CD4-positive, alpha-beta memory T cell (primary cell): Measurements from ENCODE around the gene MACROD2. TPM values are rescaled to one million over a fixed set of nuclear protein-coding genes. Genes with fewer than 3 reads are reported as not detected.

Experiments
- CTCF ChIA-PET: fragments of 350-600 bp; sonication (Branson Sonifier 250); formaldehyde crosslinking; loops from one replicate; lab custom pipeline; 2021; ENCODE audit warnings: inconsistent platforms; ENCODE audit not compliant: partially characterized antibody; lab: Charles Lee
- POLR2A ChIA-PET: fragments of 350-600 bp; sonication (Branson Sonifier 250); formaldehyde crosslinking; loops from one replicate; lab custom pipeline; 2021; ENCODE audit not compliant: partially characterized antibody; lab: Charles Lee
- DNase-seq, 5 donors: peaks; one replicate each; pipeline versions ENCODE4 v3.0.0 to v3.0.0-alpha.2; 2020 to 2022; ENCODE audit warnings: mixed read lengths in 1 of 5
- H3K27ac ChIP-seq: one replicate; pipeline ENCODE4 v1.7.0; 2013; ENCODE audit warnings: low read depth, low read length
- H3K27me3 ChIP-seq: 2 replicates; pipeline ENCODE4 v1.7.0; 2013; ENCODE audit warnings: mild to moderate bottlenecking, low read length, moderate library complexity; ENCODE audit not compliant: insufficient read depth
- H3K36me3 ChIP-seq: 2 replicates; pipeline ENCODE4 v1.7.0; 2013; ENCODE audit warnings: mild to moderate bottlenecking, low read length, moderate library complexity; ENCODE audit not compliant: insufficient read depth
- H3K4me1 ChIP-seq: 2 replicates; pipeline ENCODE4 v1.7.0; 2013; ENCODE audit warnings: mild to moderate bottlenecking, low read length, moderate library complexity; ENCODE audit not compliant: insufficient read depth
- H3K4me3 ChIP-seq, 2 donors: one replicate each; pipeline ENCODE4 v1.7.0; 2013; ENCODE audit warnings: low read length in 2 of 2, mild to moderate bottlenecking in 1 of 2
- H3K9me3 ChIP-seq, 2 donors: one replicate each; pipeline ENCODE4 v1.7.0; 2013; ENCODE audit warnings: low read length in 2 of 2, control low read depth in 1 of 2; ENCODE audit not compliant: control insufficient read depth in 1 of 2
- H3K27ac Mint-ChIP-seq, 7 donors: one replicate each; pipeline ENCODE4 v1.8.0; 2020 to 2021; ENCODE audit warnings: mixed read lengths in 7 of 7, mild to moderate bottlenecking in 6 of 7, inconsistent platforms in 3 of 7, moderate library complexity in 3 of 7
- H3K27me3 Mint-ChIP-seq, 2 donors: one replicate each; pipeline ENCODE4 v1.8.0; 2020 to 2021; ENCODE audit warnings: mixed read lengths in 2 of 2
- H3K36me3 Mint-ChIP-seq, 2 donors: one replicate each; pipeline ENCODE4 v1.8.0; 2020 to 2021; ENCODE audit warnings: mixed read lengths in 2 of 2, inconsistent platforms in 1 of 2, mild to moderate bottlenecking in 1 of 2
- H3K4me1 Mint-ChIP-seq, 4 donors: one replicate each; pipeline ENCODE4 v1.8.0; 2020 to 2021; ENCODE audit warnings: mixed read lengths in 4 of 4, mild to moderate bottlenecking in 1 of 4
- H3K4me3 Mint-ChIP-seq, 8 donors: one replicate each; pipeline ENCODE4 v1.8.0; 2020 to 2021; ENCODE audit warnings: mixed read lengths in 8 of 8, mild to moderate bottlenecking in 7 of 8, moderate library complexity in 6 of 8, inconsistent platforms in 3 of 8
- H3K9me3 Mint-ChIP-seq, 8 donors: one replicate each; pipeline ENCODE4 v1.8.0; 2020 to 2021; ENCODE audit warnings: mixed read lengths in 8 of 8, mild to moderate bottlenecking in 5 of 8, inconsistent platforms in 3 of 8, moderate library complexity in 1 of 8
- intact Hi-C: fragments of 100-400 bp; cut with micrococcal nuclease; formaldehyde crosslinking; loops from one replicate; pipeline ENCODE4 v1.15.1; 2023
- polyA plus RNA-seq, 2 donors: library from polyadenylated mRNA; unstranded; fragments of 300-500 nt; fragmentation: Illumina TruSeq; gene quantifications; one replicate each; pipeline ENCODE4 v1.2.3, GENCODE V29; 2021
- total RNA-seq, 2 experiments: library from RNA; stranded (reverse); gene quantifications; one replicate each; pipeline ENCODE4 v1.2.3, GENCODE V29; 2021

Gene MACROD2
- total and polyA plus RNA-seq, 4 experiments from 2014 or later = not detected

GRCh38 chr20:14055127-14055742 lies 59.9 kb downstream of the MACROD2 start:
- Histone ChIP-seq H3K27ac (no peak overlapping the region), H3K9me3 (no peaks in the 10 kb centered on the region), H3K4me1 (no peaks in the 10 kb centered on the region), H3K36me3 (no peaks in the 10 kb centered on the region), H3K27me3 (no peaks in the 10 kb centered on the region), H3K4me3 (no peak overlapping the region)
- intact Hi-C loops = no loop called here
- Mint-ChIP-seq H3K4me3 (no peak overlapping the region), H3K9me3 (no peaks in the 10 kb centered on the region), H3K36me3 (no peaks in the 10 kb centered on the region), H3K27ac (no peak overlapping the region), H3K4me1 (no peaks in the 10 kb centered on the region), H3K27me3 (peaks cover 0 to 1% of the 10 kb centered on the region in 2 donors)
- POLR2A ChIA-PET = no interaction called here
- CTCF ChIA-PET = interaction anchor here (1.0 kb wide), 1 partner anchor 13 kb away, joined by 3 read pairs; no protein-coding TSS in a partner anchor
- peak in 2 of 5 donors; percentile 1 to 8 for DNase-seq

- Mint-ChIP-seq H3K9me3 (no peaks in the 10 kb centered on the region), H3K4me1 (no peaks in the 10 kb centered on the region), H3K27ac (no peak overlapping the region), H3K27me3 (peaks cover 0 to 1% of the 10 kb centered on the region in 2 donors), H3K4me3 (no peak overlapping the region), H3K36me3 (no peaks in the 10 kb centered on the region)
- H3K36me3 ChIP-seq = no peaks in the 10 kb centered on the region
- no peaks in the 10 kb centered on the region for H3K4me1 ChIP-seq
- H3K4me3 ChIP-seq = no peak overlapping the region
- ChIA-PET POLR2A (no interaction called here), CTCF (no interaction called here)
- no peaks in the 10 kb centered on the region for H3K27me3 ChIP-seq
- intact Hi-C loops = no loop called here
- no peak overlapping the region for H3K27ac ChIP-seq
- DNase-seq = no peak
- H3K9me3 ChIP-seq = no peaks in the 10 kb centered on the region
Observed at GRCh38 chr20:14062171-14062570, 66.9 kb downstream of the MACROD2 start.

- ChIA-PET POLR2A (no interaction called here), CTCF (no interaction called here)
- no peak overlapping the region for H3K27ac Mint-ChIP-seq
- no peaks in the 10 kb centered on the region for H3K36me3 Mint-ChIP-seq
- H3K4me3 ChIP-seq = no peak overlapping the region
- no peaks in the 10 kb centered on the region for H3K27me3 ChIP-seq
- DNase-seq = no peak
- H3K9me3 Mint-ChIP-seq = no peaks in the 10 kb centered on the region
- no peak overlapping the region for H3K27ac ChIP-seq
- H3K9me3 ChIP-seq = no peaks in the 10 kb centered on the region
- H3K36me3 ChIP-seq = no peaks in the 10 kb centered on the region
- intact Hi-C loops = no loop called here
- H3K4me1 ChIP-seq = no peaks in the 10 kb centered on the region
- no peaks in the 10 kb centered on the region for H3K4me1 Mint-ChIP-seq
- H3K27me3 Mint-ChIP-seq = peaks cover 0 to 1% of the 10 kb centered on the region in 2 donors
- H3K4me3 Mint-ChIP-seq = no peak overlapping the region
Observed at GRCh38 chr20:14062786-14063185, 67.5 kb downstream of the MACROD2 start.

- H3K4me3 ChIP-seq = no peak overlapping the region
- intact Hi-C loops = no loop called here
- no peak overlapping the region for H3K27ac ChIP-seq
- no peak for DNase-seq
- Mint-ChIP-seq H3K4me3 (no peak overlapping the region), H3K27ac (no peak overlapping the region), H3K27me3 (peaks cover 0 to 1% of the 10 kb centered on the region in 2 donors), H3K9me3 (peaks cover 0 to 5% (median 0%) of the 10 kb centered on the region in 8 donors), H3K4me1 (no peaks in the 10 kb centered on the region), H3K36me3 (no peaks in the 10 kb centered on the region)
- H3K27me3 ChIP-seq = no peaks in the 10 kb centered on the region
- no peaks in the 10 kb centered on the region for H3K36me3 ChIP-seq
- H3K9me3 ChIP-seq = no peaks in the 10 kb centered on the region
- ChIA-PET POLR2A (no interaction called here), CTCF (no interaction called here)
- no peaks in the 10 kb centered on the region for H3K4me1 ChIP-seq
Observed at GRCh38 chr20:14064333-14064732, 69.0 kb downstream of the MACROD2 start.

GRCh38 chr20:14064921-14065320 lies 69.6 kb downstream of the MACROD2 start:
- H3K4me3 ChIP-seq = no peak overlapping the region
- DNase-seq = no peak
- Mint-ChIP-seq H3K27me3 (no peaks in the 10 kb centered on the region), H3K4me1 (no peaks in the 10 kb centered on the region), H3K27ac (no peak overlapping the region), H3K36me3 (no peaks in the 10 kb centered on the region), H3K9me3 (peaks cover 0 to 5% (median 0%) of the 10 kb centered on the region in 8 donors), H3K4me3 (no peak overlapping the region)
- intact Hi-C loops = no loop called here
- H3K36me3 ChIP-seq = no peaks in the 10 kb centered on the region
- H3K27me3 ChIP-seq = no peaks in the 10 kb centered on the region
- H3K4me1 ChIP-seq = no peaks in the 10 kb centered on the region
- H3K27ac ChIP-seq = no peak overlapping the region
- CTCF ChIA-PET = interaction anchor here (1.0 kb wide), 1 partner anchor 11 kb away, joined by 4 read pairs; no protein-coding TSS in a partner anchor
- POLR2A ChIA-PET = no interaction called here
- no peaks in the 10 kb centered on the region for H3K9me3 ChIP-seq

- Mint-ChIP-seq H3K36me3 (no peaks in the 10 kb centered on the region), H3K4me1 (no peaks in the 10 kb centered on the region), H3K4me3 (no peak overlapping the region), H3K27me3 (no peaks in the 10 kb centered on the region), H3K27ac (no peak overlapping the region), H3K9me3 (peaks cover 0 to 5% (median 0%) of the 10 kb centered on the region in 8 donors)
- DNase-seq = no peak
- Histone ChIP-seq H3K4me1 (no peaks in the 10 kb centered on the region), H3K9me3 (no peaks in the 10 kb centered on the region), H3K27me3 (no peaks in the 10 kb centered on the region), H3K36me3 (no peaks in the 10 kb centered on the region), H3K4me3 (no peak overlapping the region), H3K27ac (no peak overlapping the region)
- ChIA-PET POLR2A (no interaction called here), CTCF (interaction anchor here (1.0 kb wide), 1 partner anchor 12 kb away, joined by 4 read pairs; no protein-coding TSS in a partner anchor)
- intact Hi-C loops = no loop called here
Observed at GRCh38 chr20:14065774-14066173, 70.5 kb downstream of the MACROD2 start.

GRCh38 chr20:14067603-14068002 lies 72.3 kb downstream of the MACROD2 start:
- H3K4me1 ChIP-seq = no peaks in the 10 kb centered on the region
- H3K4me1 Mint-ChIP-seq = no peaks in the 10 kb centered on the region
- peaks cover 0 to 7% (median 0%) of the 10 kb centered on the region in 8 donors for H3K9me3 Mint-ChIP-seq
- H3K27me3 Mint-ChIP-seq = no peaks in the 10 kb centered on the region
- H3K9me3 ChIP-seq = no peaks in the 10 kb centered on the region
- no peaks in the 10 kb centered on the region for H3K36me3 Mint-ChIP-seq
- DNase-seq = no peak
- intact Hi-C loops = no loop called here
- POLR2A ChIA-PET = no interaction called here
- no peak overlapping the region for H3K4me3 Mint-ChIP-seq
- H3K4me3 ChIP-seq = no peak overlapping the region
- CTCF ChIA-PET = interaction anchor here (1.4 kb wide), 1 partner anchor 13 kb away, joined by 3 read pairs; no protein-coding TSS in a partner anchor
- H3K27ac ChIP-seq = no peak overlapping the region
- H3K27ac Mint-ChIP-seq = no peak overlapping the region
- no peaks in the 10 kb centered on the region for H3K36me3 ChIP-seq
- no peaks in the 10 kb centered on the region for H3K27me3 ChIP-seq
